ENCODE results near the gene PXDN.

PXDN gene

GRCh38 chr2:1777781-1778180 lies 33.5 kb upstream of the PXDN start:
- H3K9me3 ChIP-seq: no peaks in the 10 kb centered on the region
- no peaks in the 10 kb centered on the region for H3K4me1 ChIP-seq (ENCODE audit: control insufficient read depth in 1 of 2, insufficient read depth in 1 of 2, low read depth in 1 of 2, low read length in 1 of 2)
- TF ChIP-seq CTCF (IDR thresholded peaks at IDR 0.05): no peak
- H3K4me3 ChIP-seq (ENCODE audit: low read depth in 1 of 2, low read length in 1 of 2): no peak overlapping the region
- no peak overlapping the region for H3K27ac ChIP-seq
- no peaks in the 10 kb centered on the region for H3K27me3 ChIP-seq
- H3K36me3 ChIP-seq: no peaks in the 10 kb centered on the region

- no peaks in the 10 kb centered on the region for H3K36me3 ChIP-seq
- TF ChIP-seq CTCF (IDR thresholded peaks at IDR 0.05): no peak
- H3K27me3 ChIP-seq: no peaks in the 10 kb centered on the region
- no peak overlapping the region for H3K27ac ChIP-seq
- H3K4me3 ChIP-seq (ENCODE audit: low read depth in 1 of 2, low read length in 1 of 2): no peak overlapping the region
- H3K9me3 ChIP-seq: no peaks in the 10 kb centered on the region
- no peaks in the 10 kb centered on the region for H3K4me1 ChIP-seq (ENCODE audit: control insufficient read depth in 1 of 2, insufficient read depth in 1 of 2, low read depth in 1 of 2, low read length in 1 of 2)
Observed at GRCh38 chr2:1777156-1777555, 32.8 kb upstream of the PXDN start.

- Histone ChIP-seq H3K27ac (no peak overlapping the region), H3K4me1 (ENCODE audit: control insufficient read depth in 1 of 2, insufficient read depth in 1 of 2, low read depth in 1 of 2, low read length in 1 of 2) (no peaks in the 10 kb centered on the region), H3K36me3 (no peaks in the 10 kb centered on the region), H3K27me3 (no peaks in the 10 kb centered on the region), H3K9me3 (no peaks in the 10 kb centered on the region), H3K4me3 (ENCODE audit: low read depth in 1 of 2, low read length in 1 of 2) (no peak overlapping the region)
- no peak for TF ChIP-seq CTCF (IDR thresholded peaks at IDR 0.05)
Observed at GRCh38 chr2:1775511-1776035, 31.3 kb upstream of the PXDN start.

- H3K9me3 ChIP-seq: no peaks in the 10 kb centered on the region
- H3K4me3 ChIP-seq (ENCODE audit: low read depth in 1 of 2, low read length in 1 of 2): no peak overlapping the region
- H3K27ac ChIP-seq: no peak overlapping the region
- TF ChIP-seq CTCF (IDR thresholded peaks at IDR 0.05): no peak
- no peaks in the 10 kb centered on the region for H3K27me3 ChIP-seq
- no peaks in the 10 kb centered on the region for H3K36me3 ChIP-seq
- H3K4me1 ChIP-seq (ENCODE audit: control insufficient read depth in 1 of 2, insufficient read depth in 1 of 2, low read depth in 1 of 2, low read length in 1 of 2): no peaks in the 10 kb centered on the region
Observed at GRCh38 chr2:1774929-1775328, 30.6 kb upstream of the PXDN start.

- H3K27ac ChIP-seq: no peak overlapping the region
- TF ChIP-seq CTCF (IDR thresholded peaks at IDR 0.05): no peak
- no peaks in the 10 kb centered on the region for H3K27me3 ChIP-seq
- no peaks in the 10 kb centered on the region for H3K9me3 ChIP-seq
- no peaks in the 10 kb centered on the region for H3K36me3 ChIP-seq
- no peak overlapping the region for H3K4me3 ChIP-seq (ENCODE audit: low read depth in 1 of 2, low read length in 1 of 2)
- H3K4me1 ChIP-seq (ENCODE audit: control insufficient read depth in 1 of 2, insufficient read depth in 1 of 2, low read depth in 1 of 2, low read length in 1 of 2): no peaks in the 10 kb centered on the region
Observed at GRCh38 chr2:1773883-1774282, 29.6 kb upstream of the PXDN start.

Measured in neutrophil (primary cell).